K562 (cell line): ENCODE data around the gene PLD1. TPM values are rescaled to one million over a fixed set of nuclear protein-coding genes. Genes with fewer than 3 reads are reported as not detected.

ENCODE experiments used
- ATF1 ChIP-seq, 2 experiments: fragments of 450-650 bp in 1 of 2; IDR thresholded peaks; 2 replicates each; pipeline ENCODE4 v1.6.1; 2016; ENCODE audit warnings: missing compliant biosample characterization in 1 of 2, missing genetic modification characterization in 1 of 2
- BMI1 ChIP-seq: fragments of 150-350 bp; IDR thresholded peaks from 2 replicates; pipeline ENCODE4 v1.6.1; 2014; ENCODE audit warnings: low read length
- FIP1L1 ChIP-seq: fragments of 200-400 bp; formaldehyde crosslinking; IDR thresholded peaks from 2 replicates; pipeline ENCODE4 v1.6.1; 2018; ENCODE audit warnings: mild to moderate bottlenecking, low read depth, low read length; ENCODE audit not compliant: poor library complexity, severe bottlenecking
- HNRNPLL ChIP-seq: fragments of 200-400 bp; formaldehyde crosslinking; IDR thresholded peaks from 2 replicates; pipeline ENCODE4 v1.6.1; 2017; ENCODE audit warnings: low read length, low read depth, mild to moderate bottlenecking; ENCODE audit not compliant: poor library complexity, severe bottlenecking
- KLF10 ChIP-seq: fragments of 250-450 bp; sonication (Bioruptor Pico); IDR thresholded peaks from 2 replicates; pipeline ENCODE4 v1.6.1; 2021; ENCODE audit warnings: matching md5 sums
- MAZ ChIP-seq, 2 experiments: fragments of 450-650 bp in 1 of 2; sonication (generic) in 1 of 2; formaldehyde crosslinking; IDR thresholded peaks in 1 of 2; conservative IDR thresholded peaks in 1 of 2; 2 replicates each; pipeline versions ENCODE4 v1.4.0 to v1.5.0; 2020; ENCODE audit warnings: mild to moderate bottlenecking in 1 of 2, missing genetic modification reagents in 1 of 2
- MBD2 ChIP-seq: sonication (generic); IDR thresholded peaks from 2 replicates; pipeline ENCODE4 v1.6.1; 2016; ENCODE audit warnings: low read depth, borderline replicate concordance
- NR2C2 ChIP-seq, 2 experiments: fragments of 200-800 bp in 1 of 2; sonication (Bioruptor generic) in 1 of 2; sonication (generic) in 1 of 2; formaldehyde crosslinking in 1 of 2; IDR thresholded peaks; 2 replicates each; pipeline versions ENCODE4 v1.6.1 to v1.8.0; 2016 to 2022; ENCODE audit warnings: mild to moderate bottlenecking in 1 of 2, missing compliant biosample characterization in 1 of 2, missing genetic modification characterization in 1 of 2, missing genetic modification reagents in 1 of 2
- PHTF2 ChIP-seq: fragments of 250-450 bp; sonication (Bioruptor Pico); IDR thresholded peaks from 2 replicates; pipeline ENCODE4 v1.5.0; 2021; ENCODE audit warnings: mild to moderate bottlenecking
- SMAD2 ChIP-seq: fragments of 150-350 bp; IDR thresholded peaks from 2 replicates; pipeline ENCODE4 v1.6.1; 2014; ENCODE audit warnings: low read depth, mild to moderate bottlenecking, low read length
- ZKSCAN1 ChIP-seq: fragments of 150-350 bp; IDR thresholded peaks from 2 replicates; pipeline ENCODE4 v1.6.1; 2016; ENCODE audit warnings: low read depth, low read length
- ZKSCAN8 ChIP-seq: fragments of 200-800 bp; sonication (Bioruptor generic); IDR thresholded peaks from 2 replicates; pipeline ENCODE4 v1.6.1; 2016; ENCODE audit warnings: missing genetic modification characterization, missing compliant biosample characterization
- ZNF583 ChIP-seq: fragments of 250-450 bp; sonication (Bioruptor Pico); IDR thresholded peaks from 2 replicates; pipeline ENCODE4 v1.4.0; 2020
- ZNF76 ChIP-seq: fragments of 250-450 bp; sonication (Bioruptor Pico); IDR thresholded peaks from 2 replicates; pipeline ENCODE4 v1.4.0; 2020; ENCODE audit warnings: mild to moderate bottlenecking, moderate library complexity, borderline replicate concordance
- polyA plus RNA-seq, 8 experiments: library from polyadenylated mRNA; depleted of rRNA in 4 of 8; stranded (reverse) in 5 of 8; unstranded in 3 of 8; fragments of >200 nt; fragmentation: Nextera tagmentation in 2 of 8; fragmentation: Illumina TruSeq in 1 of 8; extraction: Ambion mirVana in 2 of 8; extraction: Trizol in 1 of 8; gene quantifications; 2 replicates each; pipeline versions ENCODE4 v1.2.1 to v1.2.3, GENCODE V29; 2011 to 2014; ENCODE audit warnings: inconsistent platforms in 1 of 8, missing spikeins in 1 of 8
- total RNA-seq, 7 experiments: library from RNA; depleted of rRNA in 6 of 7; stranded (reverse); fragments of >200 nt in 6 of 7; fragmentation: Illumina TruSeq in 2 of 7; extraction: Trizol in 2 of 7; gene quantifications; 2 replicates each; pipeline versions ENCODE4 v1.2.1 to v1.2.3, GENCODE V29; 2011 to 2021; ENCODE audit warnings: low replicate concordance in 1 of 7
- TF ChIP-seq, protein P1 (sequence below): fragments of 250-450 bp; sonication (Bioruptor Pico); IDR thresholded peaks from 2 replicates; pipeline ENCODE4 v1.8.0; 2021; ENCODE audit warnings: mild to moderate bottlenecking, moderate library complexity
- TF ChIP-seq, protein P2 (sequence below): sonication (generic); formaldehyde crosslinking; IDR thresholded peaks from 2 replicates; pipeline ENCODE4 v1.8.1; 2023; ENCODE audit warnings: mild to moderate bottlenecking, missing genetic modification reagents
- TF ChIP-seq, protein P3 (sequence below): fragments of 250-450 bp; sonication (Bioruptor Pico); IDR thresholded peaks from 2 replicates; pipeline ENCODE4 v1.5.0; 2021; ENCODE audit warnings: mild to moderate bottlenecking, moderate library complexity
- TF ChIP-seq, protein P4 (sequence below): sonication (generic); formaldehyde crosslinking; IDR thresholded peaks from 2 replicates; pipeline ENCODE4 v1.8.0; 2022; ENCODE audit warnings: mild to moderate bottlenecking, missing genetic modification reagents

PLD1 gene
- total and polyA plus RNA-seq, 9 of the 15 experiments (the other 6 are each of a cell fraction or from before 2014, with no cell fraction given) = 8.4 to 26.1 (median 18.6) TPM

DNA sequence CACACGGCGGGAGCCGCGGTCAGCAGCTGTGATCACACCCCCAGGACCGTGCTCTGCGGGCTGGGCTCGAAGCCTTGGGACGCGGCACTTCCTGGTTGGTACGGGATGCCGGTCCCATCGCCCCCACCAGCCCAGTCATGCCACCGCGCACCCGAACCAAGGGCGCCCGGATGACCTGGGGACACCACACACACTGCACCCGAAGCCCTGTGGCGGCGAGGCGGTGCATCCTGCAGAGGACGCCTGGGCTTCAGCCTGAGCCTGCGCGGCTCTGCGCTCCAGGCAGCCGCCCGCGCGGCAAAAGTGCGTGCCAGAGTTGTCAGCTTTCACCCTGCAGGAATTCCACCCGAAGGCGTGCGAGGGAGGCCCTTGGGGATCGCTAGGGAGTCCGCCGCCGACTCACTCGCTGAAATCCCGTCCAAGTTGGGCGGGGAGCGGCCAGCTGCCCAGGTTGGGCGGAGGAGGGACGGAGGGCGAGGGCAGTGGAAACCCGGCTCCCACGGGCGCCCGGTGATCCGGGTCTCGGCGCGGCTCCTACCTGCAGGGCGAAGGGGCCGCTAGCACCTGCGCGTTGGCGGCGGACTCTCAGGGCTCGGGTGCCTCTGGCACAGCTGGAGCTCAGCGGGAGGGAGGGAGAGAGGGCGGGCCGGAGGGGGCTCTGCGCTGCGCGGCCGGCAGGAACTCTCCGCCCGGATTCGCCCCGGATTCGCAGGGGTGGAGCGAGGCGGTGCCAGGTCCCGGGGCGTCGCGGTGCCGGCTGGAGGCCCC, at the start of gene PLD1 (continued):
- TF ChIP-seq KLF10 (no peak), ZKSCAN1 (peak; percentile 33; the same call in 1 of the 2 replicates), PHTF2 (no peak), ATF1 (CRISPR knock-in tag; IDR thresholded peaks at IDR 0.05) (no peak), ATF1 (tag; IDR thresholded peaks at IDR 0.05) (peak; percentile 56), ZKSCAN8 (CRISPR knock-in tag) (no peak), ZNF583 (peak; percentile 73; the same call in 1 of the 2 replicates), BMI1 (no peak), MBD2 (no peak; the same call in 1 of the 2 replicates), MAZ (CRISPR knock-in tag; conservative IDR thresholded peaks at IDR 0.05 in 1 of 2, IDR thresholded peaks at IDR 0.05 in 1 of 2) (peak; percentile 87 to 93), FIP1L1 (peak; percentile 77), ZNF76 (no peak), NR2C2 (CRISPR knock-in tag; IDR thresholded peaks at IDR 0.05) (0 out of 2 replicates have a peak, but pooled peaks have one; percentile 31), NR2C2 (tag; IDR thresholded peaks at IDR 0.05) (no peak), HNRNPLL (peak; percentile 53), SMAD2 (no peak)
- TF ChIP-seq, protein P1, sequence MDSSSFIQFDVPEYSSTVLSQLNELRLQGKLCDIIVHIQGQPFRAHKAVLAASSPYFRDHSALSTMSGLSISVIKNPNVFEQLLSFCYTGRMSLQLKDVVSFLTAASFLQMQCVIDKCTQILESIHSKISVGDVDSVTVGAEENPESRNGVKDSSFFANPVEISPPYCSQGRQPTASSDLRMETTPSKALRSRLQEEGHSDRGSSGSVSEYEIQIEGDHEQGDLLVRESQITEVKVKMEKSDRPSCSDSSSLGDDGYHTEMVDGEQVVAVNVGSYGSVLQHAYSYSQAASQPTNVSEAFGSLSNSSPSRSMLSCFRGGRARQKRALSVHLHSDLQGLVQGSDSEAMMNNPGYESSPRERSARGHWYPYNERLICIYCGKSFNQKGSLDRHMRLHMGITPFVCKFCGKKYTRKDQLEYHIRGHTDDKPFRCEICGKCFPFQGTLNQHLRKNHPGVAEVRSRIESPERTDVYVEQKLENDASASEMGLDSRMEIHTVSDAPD (CRISPR knock-in tag) = no peak
- TF ChIP-seq, protein P2, sequence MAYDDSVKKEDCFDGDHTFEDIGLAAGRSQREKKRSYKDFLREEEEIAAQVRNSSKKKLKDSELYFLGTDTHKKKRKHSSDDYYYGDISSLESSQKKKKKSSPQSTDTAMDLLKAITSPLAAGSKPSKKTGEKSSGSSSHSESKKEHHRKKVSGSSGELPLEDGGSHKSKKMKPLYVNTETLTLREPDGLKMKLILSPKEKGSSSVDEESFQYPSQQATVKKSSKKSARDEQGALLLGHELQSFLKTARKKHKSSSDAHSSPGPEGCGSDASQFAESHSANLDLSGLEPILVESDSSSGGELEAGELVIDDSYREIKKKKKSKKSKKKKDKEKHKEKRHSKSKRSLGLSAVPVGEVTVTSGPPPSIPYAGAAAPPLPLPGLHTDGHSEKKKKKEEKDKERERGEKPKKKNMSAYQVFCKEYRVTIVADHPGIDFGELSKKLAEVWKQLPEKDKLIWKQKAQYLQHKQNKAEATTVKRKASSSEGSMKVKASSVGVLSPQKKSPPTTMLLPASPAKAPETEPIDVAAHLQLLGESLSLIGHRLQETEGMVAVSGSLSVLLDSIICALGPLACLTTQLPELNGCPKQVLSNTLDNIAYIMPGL (CRISPR knock-in tag) = peak; percentile 81; the same call in 1 of the 2 replicates
- TF ChIP-seq, protein P3, sequence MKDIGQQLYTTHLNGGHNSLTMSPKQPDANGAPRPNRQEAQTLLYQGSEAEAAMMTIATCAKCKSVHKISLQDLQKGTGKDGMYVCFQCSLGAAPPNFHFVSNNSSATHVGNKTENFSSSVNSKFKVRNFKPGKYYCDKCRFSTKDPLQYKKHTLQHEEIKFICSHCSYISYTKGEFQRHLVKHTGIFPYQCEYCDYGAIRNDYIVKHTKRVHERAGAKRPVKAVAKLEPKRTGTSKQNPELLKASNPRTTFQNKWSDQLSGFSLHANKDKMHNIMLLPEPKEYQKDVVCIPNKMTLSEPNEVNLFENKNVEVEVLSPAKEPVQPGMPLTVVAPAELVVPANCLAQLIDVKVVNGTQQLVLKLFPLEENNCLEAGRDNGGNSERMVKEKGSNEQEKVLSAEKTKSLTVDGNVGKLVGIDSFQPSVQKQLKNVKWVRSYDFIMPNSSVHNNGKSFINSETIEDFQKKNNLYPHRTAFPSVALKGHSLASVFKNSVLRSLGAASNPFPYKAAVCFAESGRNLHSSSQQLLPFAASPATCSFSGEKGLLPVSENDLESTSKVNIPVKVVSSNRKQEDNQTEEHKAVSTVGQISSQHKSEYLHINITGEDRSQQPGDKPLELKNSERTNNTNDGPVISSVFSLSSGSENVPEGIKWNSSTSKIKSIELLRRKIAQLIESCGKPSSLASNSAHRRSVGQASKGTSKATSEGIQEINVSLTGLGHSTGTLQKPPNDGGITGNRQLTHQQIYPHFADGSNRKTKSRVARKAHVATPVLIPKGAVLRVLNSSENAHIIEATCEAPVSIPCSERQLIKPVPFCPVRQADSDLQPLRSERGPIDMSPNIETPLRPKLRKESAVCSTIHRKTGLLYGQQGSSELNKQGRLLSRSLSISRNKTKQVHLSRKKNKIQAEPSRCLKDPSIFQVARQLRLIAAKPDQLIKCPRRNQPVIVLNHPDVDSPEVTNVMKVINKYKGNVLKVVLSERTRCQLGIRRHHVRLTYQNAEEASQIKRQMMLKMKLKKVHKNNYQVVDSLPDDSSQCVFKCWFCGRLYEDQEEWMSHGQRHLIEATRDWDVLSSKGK (CRISPR knock-in tag) = no peak
- TF ChIP-seq, protein P4, sequence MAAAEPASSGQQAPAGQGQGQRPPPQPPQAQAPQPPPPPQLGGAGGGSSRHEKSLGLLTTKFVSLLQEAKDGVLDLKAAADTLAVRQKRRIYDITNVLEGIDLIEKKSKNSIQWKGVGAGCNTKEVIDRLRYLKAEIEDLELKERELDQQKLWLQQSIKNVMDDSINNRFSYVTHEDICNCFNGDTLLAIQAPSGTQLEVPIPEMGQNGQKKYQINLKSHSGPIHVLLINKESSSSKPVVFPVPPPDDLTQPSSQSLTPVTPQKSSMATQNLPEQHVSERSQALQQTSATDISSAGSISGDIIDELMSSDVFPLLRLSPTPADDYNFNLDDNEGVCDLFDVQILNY (CRISPR knock-in tag) = no peak
